NCI-H2196 treated with DMSO at 0.1 percent for 48 hours (cell line): ENCODE results near the gene SH3PXD2A.
"Not testable (repeated sequence)": the region's sequence is repeated elsewhere in the genome, so short reads cannot be mapped to it uniquely, and the experiment has no call there.

Experiments
- DNase-seq: peaks from one replicate; lab custom pipeline; 2025; ENCODE audit not compliant: unreplicated experiment; lab: John Stamatoyannopoulos, UW

Gene SH3PXD2A

DNA sequence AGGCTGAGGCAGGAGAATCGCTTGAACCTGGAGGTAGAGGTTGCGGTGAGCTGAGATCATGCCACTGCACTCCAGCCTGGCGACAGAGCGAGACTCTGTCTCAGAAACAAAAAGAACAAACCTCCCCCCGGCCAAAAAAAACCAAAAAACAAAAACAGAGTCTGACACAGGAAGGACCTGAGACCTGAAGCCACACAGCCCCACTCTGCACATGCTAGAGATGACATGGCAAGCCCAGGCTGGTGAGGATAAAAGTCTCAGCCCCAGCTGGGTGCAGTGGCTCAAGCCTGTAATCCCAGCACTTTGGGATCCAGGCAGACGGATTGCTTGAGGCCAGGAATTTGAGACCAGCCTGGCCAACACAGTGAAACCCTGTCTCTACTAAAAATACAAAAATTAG lies 222.5 kb downstream of the SH3PXD2A start:
- DNase-seq: not testable (repeated sequence)

DNA sequence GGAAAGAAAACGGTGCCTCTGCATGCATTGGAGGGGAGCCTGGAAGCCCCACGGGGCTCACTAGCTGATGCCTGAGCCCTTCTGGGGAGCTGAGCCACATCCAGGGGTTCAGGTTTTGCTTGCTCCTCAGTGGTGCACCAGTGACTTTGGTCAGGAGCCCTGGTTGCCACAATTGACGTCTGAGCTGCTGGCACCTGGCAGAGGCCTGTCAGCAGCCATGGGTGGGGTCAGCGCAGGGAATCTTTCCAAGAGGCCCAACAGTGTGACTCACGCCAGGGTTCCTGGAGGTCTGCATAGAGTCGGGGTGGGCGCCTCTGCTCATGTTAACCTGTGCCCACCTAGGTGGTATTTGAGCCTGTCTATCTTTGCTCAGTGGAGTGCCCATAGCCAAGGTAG lies 223.1 kb downstream of the SH3PXD2A start:
- no peak for DNase-seq

DNA sequence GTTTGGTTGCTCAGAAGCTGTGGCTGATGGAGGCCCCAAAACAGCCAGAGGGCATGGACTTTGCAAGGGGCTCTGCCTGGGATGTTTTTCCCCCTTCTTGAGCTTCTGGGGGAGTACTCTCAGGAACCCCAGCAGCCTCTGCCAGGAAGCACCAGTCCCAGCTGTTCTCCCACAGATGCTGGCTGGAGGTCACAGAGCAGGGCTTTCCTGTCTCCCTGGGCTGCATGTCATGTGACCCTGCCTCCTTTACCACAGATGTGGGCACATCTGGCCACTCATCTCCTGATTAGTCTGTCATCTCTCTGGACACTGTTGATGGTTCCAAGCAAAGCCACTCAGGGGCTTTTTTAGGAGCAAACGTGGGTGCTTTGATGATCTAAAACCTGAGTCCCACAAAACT lies 225.2 kb downstream of the SH3PXD2A start:
- no peak for DNase-seq

DNA sequence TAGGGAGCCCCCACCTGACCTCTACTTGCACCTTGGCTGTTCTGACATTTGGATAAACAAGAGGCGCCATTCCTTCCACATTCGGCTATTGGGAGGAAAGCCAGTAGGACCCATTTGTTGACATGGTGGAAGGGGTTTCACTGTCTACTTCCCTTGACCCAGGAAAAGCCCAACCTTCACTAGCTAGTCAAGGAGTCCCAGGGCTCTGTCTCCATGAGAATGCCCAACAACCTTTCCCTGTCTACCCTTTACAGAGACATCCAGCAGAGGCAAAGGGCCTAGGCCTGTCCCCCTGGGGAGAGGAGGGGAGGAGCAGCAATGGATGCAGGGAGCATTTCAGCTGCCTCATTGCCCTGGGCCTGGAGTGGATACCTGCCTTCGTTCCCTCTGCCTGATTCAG lies 225.8 kb downstream of the SH3PXD2A start:
- no peak for DNase-seq

DNA sequence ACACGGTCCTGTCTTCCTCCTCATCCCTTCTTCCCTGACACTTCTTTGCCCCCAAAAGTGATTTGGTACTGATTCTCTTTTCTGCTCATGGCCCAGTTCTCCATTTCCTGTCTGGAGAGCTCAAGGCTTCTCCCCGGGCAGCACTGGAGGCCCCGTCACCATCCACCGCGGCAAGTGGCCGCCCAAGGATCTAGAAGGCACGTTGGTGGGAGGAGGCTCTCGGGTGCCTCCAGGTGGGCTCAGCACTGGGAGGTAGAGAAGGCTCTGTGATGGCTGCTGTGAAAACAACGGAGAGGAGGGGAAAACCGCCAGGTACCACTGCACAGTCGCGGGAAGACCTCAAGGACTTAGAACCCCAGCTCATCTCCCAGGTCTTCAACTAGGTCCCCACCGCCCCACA lies 227.5 kb downstream of the SH3PXD2A start:
- no peak for DNase-seq

DNA sequence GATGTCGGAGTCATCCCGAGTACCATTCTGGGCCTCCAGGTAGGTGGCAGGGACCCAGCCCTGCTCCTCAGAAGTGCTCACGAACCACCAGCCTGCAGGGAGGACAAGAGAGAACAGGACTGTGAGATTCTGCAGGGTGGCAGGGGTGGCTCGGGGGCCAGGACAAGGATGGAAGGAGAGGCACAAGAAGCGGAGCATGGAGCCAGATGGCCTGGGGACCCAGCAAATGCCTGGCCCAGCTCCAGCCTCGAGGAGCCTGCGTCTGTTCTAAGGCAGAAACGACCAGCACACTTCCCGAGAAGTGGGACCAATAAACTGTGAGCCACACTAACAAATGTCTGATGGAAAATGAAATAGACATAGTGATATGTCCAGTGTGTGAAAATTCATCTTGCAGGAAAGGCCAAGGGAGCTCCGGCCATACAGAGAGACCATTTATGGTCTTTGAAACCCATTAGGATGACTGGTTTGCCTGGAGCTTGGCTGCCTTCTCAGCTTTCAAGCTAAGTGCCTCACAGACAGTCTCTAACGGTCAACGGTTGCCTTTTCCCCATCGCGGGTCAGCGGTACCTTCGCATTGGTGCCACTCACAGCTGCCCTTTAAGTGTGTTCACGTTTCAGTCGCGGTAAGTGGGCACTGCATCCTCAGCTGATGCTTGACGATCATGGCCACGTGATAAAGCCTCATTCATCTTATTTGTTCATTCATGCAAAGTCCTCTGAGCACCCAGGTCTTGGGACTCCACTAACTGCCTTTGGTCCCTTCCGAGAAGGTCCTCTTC lies 228.1 kb downstream of the SH3PXD2A start:
- DNase-seq: no peak

DNA sequence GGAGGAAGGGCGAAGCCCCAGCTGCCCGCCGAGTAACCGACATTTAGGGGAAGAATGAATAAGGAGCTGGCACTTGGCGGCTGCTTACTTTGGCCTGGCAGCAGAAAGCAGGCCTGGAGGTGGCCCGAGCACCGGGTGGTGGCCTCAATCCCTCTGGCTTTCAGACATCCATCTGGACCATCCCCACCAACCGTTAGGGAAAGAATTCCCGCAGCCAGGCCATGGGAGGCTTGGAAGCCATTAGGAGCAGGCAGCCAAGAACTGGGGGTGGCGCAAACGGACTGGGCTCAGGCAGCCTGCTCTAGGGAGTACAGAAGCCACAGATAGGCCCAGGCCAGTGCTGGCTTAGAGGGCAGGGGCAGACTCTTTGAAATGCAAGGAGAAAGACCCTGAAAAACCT lies 229.2 kb downstream of the SH3PXD2A start:
- no peak for DNase-seq

DNA sequence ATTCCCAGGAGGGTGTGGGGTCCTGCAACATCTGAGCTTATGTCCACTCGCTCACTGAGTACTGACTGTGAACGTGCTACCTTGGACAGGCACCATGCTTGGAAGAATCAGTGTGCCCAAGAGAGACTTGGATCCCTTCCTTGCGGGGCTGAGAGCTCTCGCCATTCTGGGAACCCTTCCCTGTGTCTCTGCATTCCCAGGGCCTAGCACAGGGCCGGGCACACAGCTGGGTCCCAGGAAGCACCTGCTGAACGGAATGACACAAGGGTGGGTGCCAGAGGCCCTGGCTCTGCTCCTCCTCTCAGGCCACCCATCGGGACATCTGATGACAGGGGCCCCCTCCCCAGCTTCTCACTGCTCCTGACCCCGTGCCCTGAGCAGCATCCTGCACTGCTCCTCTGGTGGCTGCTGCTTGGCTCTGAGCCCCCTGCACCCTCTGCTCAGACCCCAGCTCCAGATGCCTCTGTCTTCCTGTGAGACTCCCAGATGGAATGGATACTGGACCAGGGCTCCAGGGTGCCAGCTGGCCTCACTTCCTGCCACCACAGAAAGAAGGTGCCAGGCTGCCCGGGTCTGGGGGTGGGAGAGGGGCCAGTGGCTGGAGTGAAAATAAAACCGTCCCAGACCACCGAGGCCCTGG lies 232.3 kb downstream of the SH3PXD2A start:
- no peak for DNase-seq

DNA sequence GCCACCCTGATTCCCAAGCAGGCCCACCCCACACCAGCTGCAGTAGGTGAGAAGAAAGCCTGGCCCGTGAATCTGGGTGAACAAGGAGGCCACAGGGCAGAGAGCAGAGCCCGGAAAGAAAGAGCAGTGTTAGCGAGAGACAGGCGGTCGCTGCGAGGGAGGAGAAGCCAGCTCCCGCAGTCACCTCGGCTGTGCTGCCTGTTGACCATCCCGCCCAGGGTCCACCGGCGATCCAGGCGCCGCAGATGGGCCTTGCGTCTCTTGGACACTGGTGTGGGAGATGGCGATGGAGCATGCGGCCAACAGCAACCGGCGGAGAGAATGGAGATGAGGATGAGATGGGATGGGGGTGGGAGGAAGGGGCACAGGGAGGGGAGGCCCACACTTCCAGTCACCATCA lies 233.1 kb downstream of the SH3PXD2A start:
- DNase-seq: no peak

DNA sequence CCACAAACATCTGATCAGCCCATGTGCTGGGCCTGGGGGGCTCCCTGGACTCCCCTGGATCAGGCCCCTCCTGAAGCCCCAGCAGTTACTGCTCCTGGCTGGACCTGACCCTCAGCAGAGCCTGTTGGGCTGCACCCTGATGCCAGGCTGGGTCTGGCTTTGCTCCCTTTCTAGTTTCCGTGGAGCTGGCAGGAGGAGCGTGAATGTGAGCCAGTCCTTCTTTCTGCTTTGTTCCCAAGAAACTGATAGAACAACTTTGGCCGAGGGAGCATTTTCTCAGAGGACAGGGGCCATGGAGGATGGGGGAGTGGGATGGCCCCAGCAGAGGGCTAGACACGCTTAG lies 233.6 kb downstream of the SH3PXD2A start:
- DNase-seq: no peak

DNA sequence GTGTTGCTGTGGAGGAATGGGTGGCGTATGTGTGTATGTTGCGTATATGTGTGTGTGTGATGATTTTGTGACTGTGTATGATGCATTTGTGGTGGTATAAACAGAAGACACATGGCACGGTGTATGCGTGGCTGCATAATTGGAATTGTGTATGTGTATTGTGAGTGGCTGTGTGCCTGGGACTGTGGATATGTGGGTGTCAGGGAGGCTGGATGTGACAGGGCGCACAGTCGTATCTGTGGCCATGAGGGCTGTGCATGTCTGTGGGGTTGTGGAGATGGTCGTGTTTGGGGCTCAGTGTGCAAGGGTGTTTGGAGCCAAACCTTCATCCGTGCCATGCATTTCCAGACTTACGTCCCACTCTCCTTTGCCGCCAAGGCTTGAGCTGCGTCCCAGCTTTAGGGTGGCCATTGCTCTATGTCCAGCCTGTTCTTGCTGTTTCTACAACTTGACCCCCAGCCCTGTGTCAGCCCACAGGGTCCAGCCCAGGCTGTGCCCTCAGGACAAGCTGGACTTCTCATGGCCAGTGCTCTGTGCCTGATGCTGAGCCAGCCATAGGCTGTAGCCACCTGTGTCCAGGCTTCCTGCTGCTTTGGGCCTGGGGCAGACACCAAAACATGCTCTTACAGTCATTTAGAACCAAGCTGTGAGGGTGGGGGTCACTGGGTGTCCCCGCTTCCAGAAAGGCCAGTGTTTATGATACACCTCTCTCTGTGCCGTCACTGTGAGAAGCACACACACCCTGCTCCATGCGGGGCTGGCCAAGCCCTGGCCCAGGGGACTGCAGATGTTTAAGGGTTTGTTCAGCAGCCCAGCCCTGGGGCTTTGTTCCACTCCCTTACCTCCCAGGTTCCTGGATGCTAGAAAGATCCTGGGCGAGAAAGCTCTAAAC lies 234.2 kb downstream of the SH3PXD2A start:
- no peak for DNase-seq

DNA sequence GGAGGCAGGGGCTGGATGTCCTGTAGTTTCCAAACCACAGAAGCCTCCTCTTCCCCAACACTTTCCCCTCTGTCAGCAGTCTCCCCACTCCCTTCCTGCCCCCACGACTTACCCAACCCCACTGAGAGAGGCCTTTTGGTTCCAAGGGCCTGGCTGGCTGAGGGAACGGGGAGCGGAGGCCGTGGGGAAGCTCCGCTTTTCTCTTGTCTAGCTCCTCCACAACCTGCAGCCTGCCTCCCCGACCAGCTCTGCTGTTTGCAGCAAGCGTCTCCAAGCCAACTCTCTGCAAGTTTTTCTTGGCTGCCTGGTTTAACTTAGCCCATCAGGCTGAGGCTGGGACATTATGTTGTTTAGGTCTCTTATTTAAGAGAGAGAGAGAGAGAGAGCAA lies 235.0 kb downstream of the SH3PXD2A start:
- DNase-seq: no peak

DNA sequence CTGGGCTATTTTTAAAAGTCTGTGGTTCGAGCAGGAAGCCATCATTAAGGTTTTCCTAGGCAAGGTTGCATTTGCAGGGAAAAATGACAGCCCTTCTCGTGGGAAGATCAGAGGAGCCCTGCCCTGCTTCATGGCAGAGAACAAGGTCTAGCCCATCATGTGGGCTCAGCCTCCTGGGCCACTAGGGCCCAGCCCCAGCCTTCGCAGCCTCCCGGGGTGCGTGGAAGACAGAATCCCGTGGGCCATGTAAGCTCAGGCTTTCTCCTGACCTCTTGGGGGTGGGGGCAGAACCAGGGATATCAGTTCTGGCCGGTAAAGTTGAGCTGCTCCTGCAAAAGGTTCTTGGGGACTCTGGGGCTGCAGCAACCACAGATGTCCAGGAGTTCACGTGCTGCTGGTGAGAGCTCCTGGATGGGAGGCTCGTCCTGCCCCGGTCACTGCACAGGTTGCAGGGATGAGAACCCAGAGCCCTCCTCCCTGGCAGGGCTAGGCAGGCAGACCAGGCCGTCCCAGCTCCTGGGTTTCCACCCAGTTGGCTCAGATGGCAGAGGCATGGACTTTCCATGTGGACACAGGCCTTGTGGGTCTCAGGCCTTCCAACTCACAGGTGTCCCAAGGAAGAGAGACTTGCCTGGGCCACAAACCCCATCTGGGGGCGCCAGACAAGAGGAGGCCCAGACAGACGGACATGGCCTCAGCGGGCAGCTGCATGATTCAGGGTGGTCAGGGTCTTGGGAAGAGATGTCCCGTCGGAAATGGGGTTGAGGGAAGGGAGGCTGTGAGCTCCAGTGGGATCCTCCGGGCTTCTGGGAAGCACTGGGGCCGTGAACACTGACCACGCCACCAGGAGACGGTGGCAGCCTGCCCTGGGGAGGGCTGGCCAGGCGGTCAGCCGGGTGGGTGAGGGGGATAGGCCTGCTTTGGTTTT lies 235.7 kb downstream of the SH3PXD2A start:
- no peak for DNase-seq

DNA sequence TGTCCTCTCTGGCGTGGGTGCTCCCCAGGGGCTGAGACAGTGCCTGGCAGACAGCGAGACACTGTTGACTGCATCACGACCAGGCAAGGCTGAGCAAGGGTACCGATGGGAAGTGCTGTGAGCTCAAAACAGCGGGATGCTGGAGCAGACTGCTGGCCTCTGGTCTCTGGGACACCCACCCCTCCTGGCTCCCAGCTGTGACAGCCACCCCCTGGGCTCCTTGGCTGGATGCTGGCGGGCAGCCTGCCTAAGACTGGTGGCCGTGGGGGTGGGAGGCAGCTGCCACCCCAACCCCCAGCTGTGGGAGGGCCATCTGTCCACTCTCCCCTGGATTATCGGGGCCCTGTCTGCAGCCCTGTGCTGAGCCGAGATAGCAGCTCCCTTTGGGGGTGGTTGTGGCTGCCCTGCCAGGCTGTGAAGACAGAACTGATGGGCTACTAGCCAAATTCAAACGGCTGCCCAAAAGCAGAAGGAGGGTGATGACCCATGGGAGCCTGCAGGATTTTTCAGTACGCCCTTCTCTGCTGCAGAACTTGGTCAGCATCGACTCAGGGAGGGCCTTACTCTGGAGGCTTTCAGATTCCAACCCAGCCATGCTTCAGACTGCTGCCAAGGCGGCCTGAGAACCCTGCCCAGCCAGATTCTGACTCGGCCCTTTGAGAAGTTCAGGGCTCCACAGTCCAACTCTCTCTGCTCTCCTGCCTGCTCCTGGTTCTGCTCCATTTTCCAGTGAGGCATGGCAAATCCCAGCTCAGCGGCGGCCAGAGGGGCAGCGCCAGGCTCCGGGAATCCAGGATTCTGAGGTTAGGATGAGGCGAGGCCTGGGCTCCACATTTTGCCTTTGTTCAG lies 236.6 kb downstream of the SH3PXD2A start:
- DNase-seq: no peak

DNA sequence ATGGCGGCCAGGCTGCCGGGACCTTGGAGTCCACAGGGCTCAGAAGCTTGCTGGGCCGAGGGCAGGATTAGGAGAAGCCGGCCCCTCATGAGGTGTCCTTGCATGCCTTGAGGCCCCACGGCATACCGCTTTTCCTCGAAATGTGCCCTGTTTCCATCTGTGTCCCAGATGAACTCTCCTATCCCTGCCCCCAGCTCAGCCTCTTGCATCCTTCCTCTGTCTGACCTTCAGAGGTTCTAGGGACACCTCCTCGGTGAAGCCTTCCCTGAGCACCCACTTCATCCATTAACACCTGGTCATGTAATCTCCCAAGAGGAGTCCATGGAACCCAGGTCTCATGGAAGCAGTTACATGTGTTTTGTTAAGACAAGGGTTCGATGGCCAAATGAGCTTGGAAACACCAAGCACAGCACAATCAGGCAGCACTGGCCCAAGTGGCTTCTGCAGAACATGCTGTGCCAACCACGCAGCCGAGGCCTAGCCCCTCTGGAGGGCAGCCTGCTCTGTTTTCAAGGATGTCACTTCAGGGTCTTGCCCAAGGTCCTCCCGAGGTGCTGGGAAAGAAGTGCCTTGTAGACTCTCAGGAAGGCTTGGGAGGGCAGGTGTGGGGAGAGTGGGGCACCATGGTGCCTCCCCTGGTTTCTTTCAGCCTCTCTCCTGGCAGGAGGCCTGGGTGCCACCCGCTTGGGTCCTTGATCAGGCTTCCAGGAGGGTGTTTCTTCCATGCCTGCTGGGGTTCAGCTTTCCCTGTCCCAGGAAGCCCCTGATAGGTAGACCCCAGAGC lies 237.6 kb downstream of the SH3PXD2A start:
- no peak for DNase-seq

DNA sequence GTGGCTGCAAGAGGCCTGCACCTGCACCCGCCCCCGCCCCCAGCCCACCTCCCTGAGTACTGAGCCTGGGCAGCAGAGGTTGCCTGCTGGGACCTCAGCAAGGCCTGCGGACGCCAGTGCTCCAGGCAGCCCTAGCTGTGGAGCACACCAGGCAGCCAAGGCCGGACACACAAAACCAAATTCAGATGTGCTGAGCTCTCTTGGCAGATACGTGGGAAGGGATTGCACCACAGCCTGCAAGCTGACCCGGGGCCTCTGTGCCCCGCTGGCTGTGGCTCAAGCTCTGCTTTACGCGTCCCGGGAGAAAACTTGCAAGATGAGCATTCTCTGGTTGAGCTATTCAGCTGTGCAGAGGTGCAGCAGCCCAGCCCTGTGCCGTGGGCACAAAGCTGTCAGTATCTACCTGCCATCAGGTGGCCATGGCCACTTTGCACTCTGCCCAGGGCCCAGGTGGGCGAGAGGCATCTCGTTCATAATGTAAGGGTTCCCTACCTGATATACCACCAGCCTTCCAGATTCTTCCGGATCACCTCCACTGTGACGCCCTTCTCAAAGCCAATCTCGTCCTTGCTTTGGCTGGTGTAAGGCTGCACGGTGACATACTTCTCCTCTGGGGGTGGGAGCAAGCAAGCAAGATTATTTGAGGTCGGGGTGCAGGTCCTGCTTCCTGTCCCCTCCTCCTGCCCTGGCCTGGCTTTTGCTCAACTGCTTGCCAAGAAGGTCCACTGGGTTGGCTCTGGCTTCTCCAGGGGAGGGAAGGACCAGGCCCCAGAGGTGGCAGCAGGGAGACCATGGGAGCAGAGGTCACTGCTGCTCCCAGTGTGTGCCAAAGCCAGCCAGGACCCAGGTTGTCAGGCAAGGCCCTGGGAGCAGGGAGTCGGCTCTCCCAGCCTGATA lies 238.4 kb downstream of the SH3PXD2A start:
- no peak for DNase-seq

DNA sequence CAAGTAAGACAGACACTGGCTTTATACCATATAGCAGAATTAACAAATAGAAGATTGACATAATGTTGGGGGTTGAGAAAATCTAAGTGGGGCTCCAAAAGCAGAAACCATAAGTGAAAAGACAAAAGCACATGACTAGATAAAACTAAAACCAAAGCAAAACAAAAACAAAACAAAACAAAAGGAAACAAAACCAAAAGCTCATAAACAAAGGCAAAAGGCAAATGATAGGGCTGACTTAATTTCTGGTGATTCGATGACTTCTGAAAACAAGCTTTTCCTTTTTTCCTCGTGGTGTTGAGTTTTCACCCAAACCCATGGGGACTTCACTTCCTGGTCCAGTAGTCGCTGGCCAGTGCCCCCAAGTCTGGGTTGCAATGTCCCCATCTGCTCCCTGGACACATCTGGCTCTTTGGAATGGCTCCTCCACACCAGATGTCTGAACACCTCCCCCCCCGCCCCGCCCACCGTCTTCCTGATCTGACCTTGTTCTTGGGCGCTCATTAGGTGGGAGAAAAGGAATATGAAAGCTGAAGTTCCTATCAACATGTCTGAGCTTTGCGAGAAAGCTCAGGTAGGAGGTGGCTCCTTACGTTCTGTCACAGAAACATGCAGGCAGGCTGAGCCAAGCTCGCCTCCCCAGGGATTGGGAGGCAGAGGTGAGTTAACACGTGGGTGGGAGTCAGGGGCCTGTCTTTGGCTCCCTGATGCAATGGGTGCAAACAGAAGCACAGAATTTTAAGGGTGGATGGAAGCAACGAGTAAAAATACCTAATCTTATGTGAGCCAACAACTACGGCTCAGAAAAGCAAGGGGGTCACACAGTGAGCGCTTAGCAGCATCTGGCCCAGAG lies 240.8 kb downstream of the SH3PXD2A start:
- no peak for DNase-seq
